OCI-LY3 (cell line): Measurements from ENCODE around the gene TTC13.

Experiments used
- H2AFZ ChIP-seq: fragments of 200-600, 300-600 bp; shearing (Covaris generic); 2 replicates; pipeline ENCODE4 v1.6.0; 2014; ENCODE audit warnings: antibody characterized with exemption, low read depth, low read length
- H3K27ac ChIP-seq: fragments of 200-600, 300-600 bp; sonication (generic); 2 replicates; pipeline ENCODE4 v1.5.1; 2014; ENCODE audit warnings: mild to moderate bottlenecking, low read length, moderate library complexity, mixed read lengths
- H3K27me3 ChIP-seq: fragments of 200-600, 300-600 bp; sonication (generic); 2 replicates; pipeline ENCODE4 v1.6.1; 2014; ENCODE audit warnings: low read depth, low read length, mixed read lengths
- H3K36me3 ChIP-seq: fragments of 200-600, 300-600 bp; sonication (generic); replicated peaks from 2 replicates; pipeline ENCODE3; 2014; ENCODE audit warnings: low read depth, low read length, mixed read lengths
- H3K4me1 ChIP-seq: fragments of 300-600, 200-600 bp; sonication (generic); 2 replicates; pipeline ENCODE4 v1.6.1; 2014; ENCODE audit warnings: low read length, mixed read lengths
- H3K4me2 ChIP-seq: fragments of 200-600, 300-600 bp; sonication (generic); 2 replicates; pipeline ENCODE4 v1.6.1; 2014; ENCODE audit warnings: low read length, mixed read lengths
- H3K4me3 ChIP-seq: fragments of 300-600, 200-600 bp; sonication (generic); 2 replicates; pipeline ENCODE4 v1.5.1; 2014; ENCODE audit warnings: antibody characterized with exemption, mild to moderate bottlenecking, low read length, moderate library complexity
- H3K79me2 ChIP-seq: fragments of 300-600, 200-600 bp; shearing (Covaris generic); 2 replicates; pipeline ENCODE4 v1.6.1; 2014; ENCODE audit warnings: mild to moderate bottlenecking, low read length, mixed read lengths
- H3K9ac ChIP-seq: fragments of 300-600, 200-600 bp; shearing (Covaris generic); 2 replicates; pipeline ENCODE4 v1.6.0; 2014; ENCODE audit warnings: mild to moderate bottlenecking, low read length, moderate library complexity
- H3K9me3 ChIP-seq: fragments of 200-600, 300-600 bp; shearing (Covaris generic); 2 replicates; pipeline ENCODE4 v1.6.1; 2014; ENCODE audit warnings: low read length, mixed read lengths; ENCODE audit not compliant: insufficient read depth
- H4K20me1 ChIP-seq: fragments of 200-600, 300-600 bp; sonication (generic); 2 replicates; pipeline ENCODE4 v1.6.1; 2016; ENCODE audit warnings: low read length, mixed read lengths; ENCODE audit not compliant: insufficient read depth
- EZH2phosphoT487 ChIP-seq: fragments of 200-600 bp; shearing (Covaris generic); IDR thresholded peaks from 2 replicates; pipeline ENCODE4 v1.6.1; 2018; ENCODE audit warnings: antibody characterized with exemption, mixed run types, low read depth
- TF ChIP-seq, protein P1 (sequence below): fragments of 200-600, 300-600 bp; sonication (generic); IDR thresholded peaks from 2 replicates; pipeline ENCODE4 v1.5.1; 2014; ENCODE audit warnings: antibody characterized with exemption, low read length, low read depth

TTC13 gene

DNA sequence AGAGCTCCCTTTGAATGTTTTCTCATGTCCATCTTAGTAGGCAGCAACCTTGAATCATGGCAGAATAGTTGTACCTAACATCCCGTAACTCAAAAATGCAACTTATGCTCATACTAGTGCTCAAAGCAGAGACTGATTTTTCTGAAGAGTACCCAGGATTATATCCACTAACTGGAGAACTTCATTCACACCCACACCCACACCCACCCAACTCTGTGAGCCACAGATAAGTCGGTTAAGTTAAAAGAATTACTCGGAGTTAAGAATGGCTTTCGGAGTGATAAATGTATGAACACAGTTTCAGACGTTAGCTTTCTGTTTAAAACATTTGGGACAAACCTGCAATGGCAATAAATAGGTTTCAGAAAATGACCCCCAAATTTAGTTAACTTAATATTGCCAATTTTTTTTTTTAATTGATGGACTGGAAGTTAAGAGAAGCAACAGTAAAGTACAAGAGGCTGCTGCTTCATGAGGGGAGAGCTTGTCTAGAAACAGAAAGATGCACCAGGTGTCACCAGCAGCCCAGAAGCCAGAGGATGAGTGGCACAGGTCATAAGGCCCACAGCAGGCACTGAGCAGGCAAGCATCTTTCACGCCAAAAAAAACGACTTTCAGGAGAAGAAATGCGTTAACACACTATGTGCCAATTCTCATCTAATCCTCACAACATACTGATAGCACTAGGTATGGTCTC, 61.9 kb downstream of the TTC13 start:
- Histone ChIP-seq H3K9me3 (no peaks in the 10 kb centered on the region), H3K4me2 (no peak overlapping the region), H3K9ac (no peak overlapping the region), H3K27me3 (no peaks in the 10 kb centered on the region), H3K36me3 (peaks cover 39% of the 10 kb centered on the region), H3K4me3 (no peak overlapping the region), H2AFZ (no peak overlapping the region), H3K27ac (no peak overlapping the region), H3K4me1 (no peaks in the 10 kb centered on the region), H3K79me2 (no peaks in the 10 kb centered on the region), H4K20me1 (no peaks in the 10 kb centered on the region)
- no peak for TF ChIP-seq EZH2phosphoT487
- TF ChIP-seq, protein P1, sequence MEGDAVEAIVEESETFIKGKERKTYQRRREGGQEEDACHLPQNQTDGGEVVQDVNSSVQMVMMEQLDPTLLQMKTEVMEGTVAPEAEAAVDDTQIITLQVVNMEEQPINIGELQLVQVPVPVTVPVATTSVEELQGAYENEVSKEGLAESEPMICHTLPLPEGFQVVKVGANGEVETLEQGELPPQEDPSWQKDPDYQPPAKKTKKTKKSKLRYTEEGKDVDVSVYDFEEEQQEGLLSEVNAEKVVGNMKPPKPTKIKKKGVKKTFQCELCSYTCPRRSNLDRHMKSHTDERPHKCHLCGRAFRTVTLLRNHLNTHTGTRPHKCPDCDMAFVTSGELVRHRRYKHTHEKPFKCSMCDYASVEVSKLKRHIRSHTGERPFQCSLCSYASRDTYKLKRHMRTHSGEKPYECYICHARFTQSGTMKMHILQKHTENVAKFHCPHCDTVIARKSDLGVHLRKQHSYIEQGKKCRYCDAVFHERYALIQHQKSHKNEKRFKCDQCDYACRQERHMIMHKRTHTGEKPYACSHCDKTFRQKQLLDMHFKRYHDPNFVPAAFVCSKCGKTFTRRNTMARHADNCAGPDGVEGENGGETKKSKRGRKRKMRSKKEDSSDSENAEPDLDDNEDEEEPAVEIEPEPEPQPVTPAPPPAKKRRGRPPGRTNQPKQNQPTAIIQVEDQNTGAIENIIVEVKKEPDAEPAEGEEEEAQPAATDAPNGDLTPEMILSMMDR: no peak

DNA sequence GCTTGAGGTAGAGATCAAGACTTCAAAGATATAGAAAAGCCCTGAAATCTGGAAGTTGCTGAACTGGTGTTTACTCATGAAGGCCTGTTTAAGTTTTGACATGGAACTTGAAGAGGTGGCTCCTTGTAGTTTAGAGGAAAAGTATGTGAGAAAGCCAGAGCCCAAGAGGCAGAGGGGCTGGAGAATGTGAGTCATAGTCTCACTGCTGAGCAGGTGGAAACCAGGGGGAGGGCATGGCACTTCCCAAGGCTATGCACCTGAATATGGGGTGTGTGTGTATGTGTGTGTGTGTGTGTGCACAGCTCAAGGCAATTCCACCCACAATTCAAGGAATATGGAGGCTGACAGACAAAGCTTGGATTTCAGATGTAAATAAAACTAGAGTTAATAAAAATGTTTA, 63.6 kb downstream of the TTC13 start:
- Histone ChIP-seq H3K36me3 (peaks cover 34% of the 10 kb centered on the region), H3K4me3 (no peak overlapping the region), H3K9ac (no peak overlapping the region), H3K4me1 (no peaks in the 10 kb centered on the region), H3K27ac (no peak overlapping the region), H3K27me3 (no peaks in the 10 kb centered on the region), H2AFZ (no peak overlapping the region), H4K20me1 (no peaks in the 10 kb centered on the region), H3K9me3 (no peaks in the 10 kb centered on the region), H3K4me2 (no peak overlapping the region), H3K79me2 (no peaks in the 10 kb centered on the region)
- TF ChIP-seq EZH2phosphoT487: no peak
- TF ChIP-seq, protein P1: no peak

DNA sequence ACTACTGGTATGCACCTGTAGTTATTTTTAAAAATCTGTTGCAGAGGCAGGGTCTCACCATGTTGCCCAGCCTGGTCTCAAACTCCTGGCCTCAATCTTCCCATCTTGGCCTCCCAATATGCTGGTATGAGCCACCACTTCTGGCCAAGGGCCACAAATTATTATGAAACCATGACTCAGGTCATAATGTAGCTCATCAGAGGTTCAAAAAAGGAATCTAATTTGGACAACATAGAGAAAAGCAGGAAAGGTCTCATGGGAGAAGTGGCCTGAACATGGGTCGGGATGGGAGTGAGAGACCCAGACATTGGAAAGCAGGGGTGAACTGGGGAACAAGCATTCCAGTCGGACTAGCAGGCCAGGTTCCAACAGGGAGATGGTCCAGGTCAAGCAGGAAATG, 65.2 kb downstream of the TTC13 start:
- Histone ChIP-seq H3K27me3 (no peaks in the 10 kb centered on the region), H3K4me2 (no peak overlapping the region), H2AFZ (no peak overlapping the region), H3K27ac (no peak overlapping the region), H3K36me3 (peaks cover 30% of the 10 kb centered on the region), H3K4me3 (no peak overlapping the region), H3K79me2 (no peaks in the 10 kb centered on the region), H3K9me3 (no peaks in the 10 kb centered on the region), H3K4me1 (no peaks in the 10 kb centered on the region), H4K20me1 (no peaks in the 10 kb centered on the region), H3K9ac (no peak overlapping the region)
- TF ChIP-seq, protein P1: no peak
- no peak for TF ChIP-seq EZH2phosphoT487

DNA sequence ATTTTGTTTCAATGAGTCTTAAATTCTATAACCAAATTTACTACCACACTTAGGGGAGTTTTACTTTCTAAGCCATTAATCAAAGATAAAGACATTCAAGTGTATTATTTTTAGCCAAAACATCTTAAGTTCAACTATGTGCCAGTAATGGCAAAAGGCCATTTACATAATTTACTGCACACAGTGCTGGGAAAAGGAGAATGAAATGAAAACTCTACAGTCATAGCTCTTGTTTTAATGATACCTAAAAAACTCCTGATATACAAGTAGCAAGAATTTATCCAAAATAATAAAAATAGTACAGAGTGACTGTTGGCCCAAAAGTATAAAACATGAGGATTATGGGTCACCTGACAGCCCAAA, 67.9 kb downstream of the TTC13 start:
- Histone ChIP-seq H3K4me2 (no peak overlapping the region), H2AFZ (no peak overlapping the region), H4K20me1 (no peaks in the 10 kb centered on the region), H3K9me3 (no peaks in the 10 kb centered on the region), H3K4me1 (no peaks in the 10 kb centered on the region), H3K36me3 (peaks cover 30% of the 10 kb centered on the region), H3K9ac (no peak overlapping the region), H3K4me3 (no peak overlapping the region), H3K27ac (no peak overlapping the region), H3K79me2 (no peaks in the 10 kb centered on the region), H3K27me3 (no peaks in the 10 kb centered on the region)
- no peak for TF ChIP-seq EZH2phosphoT487
- TF ChIP-seq, protein P1: no peak
